Upper lobe of left lung (tissue), 6 donors: ENCODE measurements around the gene ALCAM. TPM values are rescaled to one million over a fixed set of nuclear protein-coding genes. Genes with fewer than 3 reads are reported as not detected.

ENCODE experiments used
- ATAC-seq, 2 donors: fragments of 200-7000 bp; cut with Tn5 transposase; one replicate each; pipeline ENCODE4 v1.9.1; 2022; ENCODE audit warnings: mild to moderate bottlenecking in 2 of 2, moderate library complexity in 2 of 2; ENCODE audit not compliant: low FRiP score in 2 of 2
- DNase-seq, 2 donors: peaks; one replicate each; pipeline ENCODE4 v3.0.0-alpha.2; 2019 to 2020
- H3K27ac ChIP-seq, 4 donors: fragments of 200-600 bp; sonication (generic); one replicate each; pipeline ENCODE4 v1.5.1; 2016 to 2019
- H3K27me3 ChIP-seq, 4 donors: fragments of 200-600 bp; sonication (generic); one replicate each; pipeline ENCODE4 v1.5.1; 2017 to 2019
- H3K36me3 ChIP-seq, 4 donors: fragments of 200-600 bp; sonication (generic); one replicate each; pipeline ENCODE4 v1.5.1; 2016 to 2019
- H3K4me1 ChIP-seq, 4 donors: fragments of 200-600 bp; sonication (generic); one replicate each; pipeline ENCODE4 v1.5.1; 2018 to 2019
- H3K4me3 ChIP-seq, 4 donors: fragments of 200-600 bp; sonication (generic); one replicate each; pipeline ENCODE4 v1.5.1; 2017 to 2019; ENCODE audit warnings: mild to moderate bottlenecking in 2 of 4, moderate library complexity in 1 of 4
- H3K9me3 ChIP-seq, 4 donors: fragments of 200-600 bp; sonication (generic); one replicate each; pipeline ENCODE4 v1.5.1; 2018 to 2019
- CTCF ChIP-seq, 6 experiments: fragments of 450-650 bp in 4 of 6; fragments of 200-600 bp in 2 of 6; sonication (generic) in 2 of 6; IDR thresholded peaks; one replicate each; pipeline ENCODE4 v1.5.1; 2016 to 2019; ENCODE audit warnings: antibody characterized with exemption in 6 of 6
- EP300 ChIP-seq, 4 donors: sonication (generic); formaldehyde crosslinking; IDR thresholded peaks; one replicate each; pipeline ENCODE4 v1.5.1; 2017; ENCODE audit warnings: antibody characterized with exemption in 4 of 4, control low read depth in 2 of 4
- POLR2A ChIP-seq, 4 donors: fragments of 450-650 bp; IDR thresholded peaks; one replicate each; pipeline ENCODE4 v1.5.1; 2016 to 2017; ENCODE audit warnings: antibody characterized with exemption in 4 of 4, mild to moderate bottlenecking in 2 of 4
- POLR2AphosphoS5 ChIP-seq, 2 donors: sonication (generic); formaldehyde crosslinking; IDR thresholded peaks; one replicate each; pipeline ENCODE4 v1.5.1; 2017; ENCODE audit warnings: antibody characterized with exemption in 2 of 2
- WGBS, 2 donors: methylation state at CpG; one replicate each; pipeline ENCODE4 v1.1.5; 2017 to 2018; 5-methylcytosine and 5-hydroxymethylcytosine counted together
- total RNA-seq, 6 donors: library from RNA; depleted of rRNA in 4 of 6; stranded (reverse); fragments of >200 nt in 4 of 6; gene quantifications; one replicate each; pipeline versions ENCODE4 v1.1.0 to v1.2.1, GENCODE V29; 2016 to 2021
- donor health status: DM: no; HTN: no; CAD: no; lungs with moderate emphysema.
- donor health status: DM: no; HTN: yes; CAD: no; lungs with severe emphysema.

ALCAM gene
- total RNA-seq, 6 donors from 2014 or later: 129 to 390 (median 186) TPM

GRCh38 chr3:105493305-105493892 is 126.7 kb downstream of the ALCAM start:
- ATAC-seq: no peak
- DNase-seq: no peak
- H3K4me3 ChIP-seq: no peak overlapping the region
- H3K27ac ChIP-seq: no peak overlapping the region
- no peaks in the 10 kb centered on the region for H3K36me3 ChIP-seq
- TF ChIP-seq POLR2AphosphoS5 (IDR thresholded peaks at IDR 0.05) (no peak), CTCF (IDR thresholded peaks at IDR 0.05) (no peak), EP300 (IDR thresholded peaks at IDR 0.05) (no peak), POLR2A (IDR thresholded peaks at IDR 0.05) (no peak)
- H3K27me3 ChIP-seq: no peaks in the 10 kb centered on the region
- H3K4me1 ChIP-seq: no peaks in the 10 kb centered on the region
- 90 to 94% methylated on average over 3 of the region's 3 CpGs for WGBS, 2 donors
- H3K9me3 ChIP-seq: peaks cover 0 to 6% (median 3%) of the 10 kb centered on the region in 4 donors

- no peak overlapping the region for H3K27ac ChIP-seq
These were observed 128.3 kb downstream of the ALCAM start for GRCh38 chr3:105495021-105495420.

GRCh38 chr3:105496343-105496742 is 129.6 kb downstream of the ALCAM start:
- no peak for DNase-seq
- ATAC-seq: no peak
- Histone ChIP-seq H3K27ac (no peak overlapping the region), H3K36me3 (no peaks in the 10 kb centered on the region), H3K4me1 (peaks cover 0 to 4% (median 0%) of the 10 kb centered on the region in 4 donors), H3K9me3 (no peaks in the 10 kb centered on the region), H3K4me3 (no peak overlapping the region), H3K27me3 (no peaks in the 10 kb centered on the region)
- TF ChIP-seq POLR2A (IDR thresholded peaks at IDR 0.05) (no peak), POLR2AphosphoS5 (IDR thresholded peaks at IDR 0.05) (no peak), EP300 (IDR thresholded peaks at IDR 0.05) (no peak), CTCF (IDR thresholded peaks at IDR 0.05) (no peak)
- 43 to 70% methylated on average over 3 of the region's 3 CpGs for WGBS, 2 donors

More at GRCh38 chr3:105495021-105495420, 128.3 kb downstream of the ALCAM start:
- DNase-seq: no peak
- 35 to 46% methylated on average over 2 of the region's 2 CpGs for WGBS, 2 donors
- no peaks in the 10 kb centered on the region for H3K27me3 ChIP-seq
- no peaks in the 10 kb centered on the region for H3K36me3 ChIP-seq
- H3K9me3 ChIP-seq: peaks cover 0 to 6% (median 3%) of the 10 kb centered on the region in 4 donors
- TF ChIP-seq POLR2AphosphoS5 (IDR thresholded peaks at IDR 0.05) (no peak), POLR2A (IDR thresholded peaks at IDR 0.05) (no peak), CTCF (IDR thresholded peaks at IDR 0.05) (no peak), EP300 (IDR thresholded peaks at IDR 0.05) (no peak)
- no peaks in the 10 kb centered on the region for H3K4me1 ChIP-seq
- no peak for ATAC-seq
- H3K4me3 ChIP-seq: no peak overlapping the region

- WGBS, 2 donors: 75 to 83% methylated on average over 4 of the region's 4 CpGs
- TF ChIP-seq CTCF (IDR thresholded peaks at IDR 0.05) (no peak), POLR2A (IDR thresholded peaks at IDR 0.05) (no peak), POLR2AphosphoS5 (IDR thresholded peaks at IDR 0.05) (no peak), EP300 (IDR thresholded peaks at IDR 0.05) (no peak)
- Histone ChIP-seq H3K27ac (no peak overlapping the region), H3K27me3 (no peaks in the 10 kb centered on the region), H3K9me3 (no peaks in the 10 kb centered on the region), H3K4me3 (no peak overlapping the region), H3K36me3 (no peaks in the 10 kb centered on the region), H3K4me1 (peaks cover 0 to 4% (median 0%) of the 10 kb centered on the region in 4 donors)
- no peak for ATAC-seq
- DNase-seq: no peak
These were observed 130.7 kb downstream of the ALCAM start for GRCh38 chr3:105497386-105497785.

GRCh38 chr3:105499961-105500360 is 133.3 kb downstream of the ALCAM start:
- Histone ChIP-seq H3K27ac (no peak overlapping the region), H3K4me3 (no peak overlapping the region), H3K4me1 (peaks cover 0 to 4% (median 0%) of the 10 kb centered on the region in 4 donors), H3K36me3 (no peaks in the 10 kb centered on the region), H3K27me3 (no peaks in the 10 kb centered on the region), H3K9me3 (no peaks in the 10 kb centered on the region)
- ATAC-seq (no peak), DNase-seq (no peak)
- WGBS, 2 donors: 0% methylated on average over 1 of the region's 1 CpG
- no peak for TF ChIP-seq EP300 (IDR thresholded peaks at IDR 0.05)
- no peak for TF ChIP-seq POLR2AphosphoS5 (IDR thresholded peaks at IDR 0.05)
- TF ChIP-seq POLR2A (IDR thresholded peaks at IDR 0.05): no peak
- TF ChIP-seq CTCF (IDR thresholded peaks at IDR 0.05): no peak
